Transverse colon (tissue), 4 donors: Measurements from ENCODE around the gene SYTL5.

Experiments used
- EP300 ChIP-seq: sonication (generic); formaldehyde crosslinking; IDR thresholded peaks from one replicate; pipeline ENCODE4 v1.6.1; 2017; ENCODE audit warnings: antibody characterized with exemption, low read depth
- POLR2AphosphoS5 ChIP-seq, 3 donors: sonication (generic); formaldehyde crosslinking; IDR thresholded peaks; one replicate each; pipeline ENCODE4 v1.6.1; 2016; ENCODE audit warnings: antibody characterized with exemption in 3 of 3
- TF ChIP-seq, protein P1 (sequence below), 5 experiments: fragments of 200-600 bp in 3 of 5; fragments of 450-650 bp in 2 of 5; sonication (generic) in 3 of 5; IDR thresholded peaks; 1 replicate in 2 of 5; 2 replicates in 3 of 5; pipeline ENCODE4 v1.5.1; 2016 to 2017; ENCODE audit warnings: antibody characterized with exemption in 5 of 5, inconsistent platforms in 3 of 5, mild to moderate bottlenecking in 2 of 5, moderate library complexity in 1 of 5

DNA sequence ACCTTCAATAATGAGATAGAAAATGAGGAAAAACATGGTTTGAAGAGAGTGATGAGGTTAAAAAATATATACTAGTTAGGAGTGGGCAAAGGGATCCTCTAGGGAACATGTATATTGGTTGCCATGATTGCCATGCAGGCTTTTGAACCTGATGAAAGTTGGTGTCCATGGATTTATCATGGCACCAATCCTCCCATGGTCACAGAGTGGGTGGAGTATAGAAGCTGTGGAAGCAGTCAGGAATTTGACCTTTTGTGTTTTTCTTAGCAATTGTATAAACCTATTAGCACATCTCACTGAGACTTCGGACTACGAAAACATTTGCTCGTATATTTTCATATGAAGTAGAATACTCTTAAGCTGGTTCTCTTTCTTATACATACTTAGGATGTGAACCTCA, 30.9 kb upstream of the SYTL5 start:
- TF ChIP-seq, protein P1, sequence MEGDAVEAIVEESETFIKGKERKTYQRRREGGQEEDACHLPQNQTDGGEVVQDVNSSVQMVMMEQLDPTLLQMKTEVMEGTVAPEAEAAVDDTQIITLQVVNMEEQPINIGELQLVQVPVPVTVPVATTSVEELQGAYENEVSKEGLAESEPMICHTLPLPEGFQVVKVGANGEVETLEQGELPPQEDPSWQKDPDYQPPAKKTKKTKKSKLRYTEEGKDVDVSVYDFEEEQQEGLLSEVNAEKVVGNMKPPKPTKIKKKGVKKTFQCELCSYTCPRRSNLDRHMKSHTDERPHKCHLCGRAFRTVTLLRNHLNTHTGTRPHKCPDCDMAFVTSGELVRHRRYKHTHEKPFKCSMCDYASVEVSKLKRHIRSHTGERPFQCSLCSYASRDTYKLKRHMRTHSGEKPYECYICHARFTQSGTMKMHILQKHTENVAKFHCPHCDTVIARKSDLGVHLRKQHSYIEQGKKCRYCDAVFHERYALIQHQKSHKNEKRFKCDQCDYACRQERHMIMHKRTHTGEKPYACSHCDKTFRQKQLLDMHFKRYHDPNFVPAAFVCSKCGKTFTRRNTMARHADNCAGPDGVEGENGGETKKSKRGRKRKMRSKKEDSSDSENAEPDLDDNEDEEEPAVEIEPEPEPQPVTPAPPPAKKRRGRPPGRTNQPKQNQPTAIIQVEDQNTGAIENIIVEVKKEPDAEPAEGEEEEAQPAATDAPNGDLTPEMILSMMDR (IDR thresholded peaks at IDR 0.05) = no peak
- no peak for TF ChIP-seq POLR2AphosphoS5 (IDR thresholded peaks at IDR 0.05)
- TF ChIP-seq EP300 = no peak
